Measurements from ENCODE around the gene VWF. TPM values are rescaled to one million over a fixed set of nuclear protein-coding genes. Genes with fewer than 3 reads are reported as not detected.

VWF gene
- total RNA-seq, 4 donors from 2014 or later = 34.3 to 107 (median 50.3) TPM

DNA sequence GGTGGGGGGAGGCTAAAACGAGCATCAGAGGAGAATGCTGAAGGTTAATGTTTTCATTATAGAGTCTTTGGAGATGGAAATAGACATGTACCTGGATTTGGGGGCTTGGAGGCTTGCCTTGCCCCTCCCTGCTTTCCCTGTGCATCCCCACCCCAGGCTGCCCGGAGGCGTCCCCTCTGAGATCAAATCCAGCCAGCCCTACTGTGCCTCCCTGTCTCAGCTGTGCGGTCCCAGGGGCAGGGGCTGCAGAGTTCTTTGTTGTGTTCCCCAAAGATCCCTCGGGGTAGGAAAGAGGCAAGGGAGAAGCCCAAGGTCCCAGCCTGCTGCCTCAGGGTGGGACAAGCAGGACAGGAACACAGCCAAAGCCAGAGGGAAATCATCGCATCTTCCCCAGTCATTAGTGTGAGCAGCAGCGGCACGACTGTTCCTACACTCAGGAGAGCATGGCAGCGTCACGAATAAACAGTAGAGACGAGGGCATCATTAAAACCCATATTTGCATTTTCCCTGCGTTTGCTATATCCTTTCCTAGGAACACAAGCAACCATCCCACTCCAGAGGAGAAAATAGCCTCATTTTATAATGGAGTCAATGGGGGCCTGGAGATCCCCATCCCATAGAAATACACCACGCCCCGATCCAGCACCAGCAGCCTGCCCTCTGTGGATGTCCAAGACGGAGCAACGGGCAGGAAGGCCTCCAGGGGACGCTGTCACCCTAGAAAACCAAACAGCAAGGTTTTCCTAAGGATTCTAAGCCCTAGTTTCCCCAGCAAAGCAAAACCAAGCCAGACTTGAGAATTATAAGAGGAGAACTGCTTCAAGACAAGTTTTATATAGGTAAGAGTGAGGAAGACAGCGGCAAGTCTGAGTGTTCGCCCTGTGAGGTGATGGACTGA is 211.8 kb downstream of the VWF start:
- peak in 1 of 2 donors; percentile 69 for DNase-seq (ENCODE audit: low spot score in 2 of 2)
- H3K4me3 ChIP-seq (ENCODE audit: low read depth, poor library complexity, severe bottlenecking) = no peak overlapping the region
- 81 to 82% methylated on average over 19 of the region's 19 CpGs for WGBS, 2 donors
- intact Hi-C loops (cut with DNase I; ENCODE audit: low total_unique reads) = no loop called here
- no peak for TF ChIP-seq POLR2A (IDR thresholded peaks at IDR 0.05)
- TF ChIP-seq, protein P1, sequence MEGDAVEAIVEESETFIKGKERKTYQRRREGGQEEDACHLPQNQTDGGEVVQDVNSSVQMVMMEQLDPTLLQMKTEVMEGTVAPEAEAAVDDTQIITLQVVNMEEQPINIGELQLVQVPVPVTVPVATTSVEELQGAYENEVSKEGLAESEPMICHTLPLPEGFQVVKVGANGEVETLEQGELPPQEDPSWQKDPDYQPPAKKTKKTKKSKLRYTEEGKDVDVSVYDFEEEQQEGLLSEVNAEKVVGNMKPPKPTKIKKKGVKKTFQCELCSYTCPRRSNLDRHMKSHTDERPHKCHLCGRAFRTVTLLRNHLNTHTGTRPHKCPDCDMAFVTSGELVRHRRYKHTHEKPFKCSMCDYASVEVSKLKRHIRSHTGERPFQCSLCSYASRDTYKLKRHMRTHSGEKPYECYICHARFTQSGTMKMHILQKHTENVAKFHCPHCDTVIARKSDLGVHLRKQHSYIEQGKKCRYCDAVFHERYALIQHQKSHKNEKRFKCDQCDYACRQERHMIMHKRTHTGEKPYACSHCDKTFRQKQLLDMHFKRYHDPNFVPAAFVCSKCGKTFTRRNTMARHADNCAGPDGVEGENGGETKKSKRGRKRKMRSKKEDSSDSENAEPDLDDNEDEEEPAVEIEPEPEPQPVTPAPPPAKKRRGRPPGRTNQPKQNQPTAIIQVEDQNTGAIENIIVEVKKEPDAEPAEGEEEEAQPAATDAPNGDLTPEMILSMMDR (IDR thresholded peaks at IDR 0.05) = no peak

DNA sequence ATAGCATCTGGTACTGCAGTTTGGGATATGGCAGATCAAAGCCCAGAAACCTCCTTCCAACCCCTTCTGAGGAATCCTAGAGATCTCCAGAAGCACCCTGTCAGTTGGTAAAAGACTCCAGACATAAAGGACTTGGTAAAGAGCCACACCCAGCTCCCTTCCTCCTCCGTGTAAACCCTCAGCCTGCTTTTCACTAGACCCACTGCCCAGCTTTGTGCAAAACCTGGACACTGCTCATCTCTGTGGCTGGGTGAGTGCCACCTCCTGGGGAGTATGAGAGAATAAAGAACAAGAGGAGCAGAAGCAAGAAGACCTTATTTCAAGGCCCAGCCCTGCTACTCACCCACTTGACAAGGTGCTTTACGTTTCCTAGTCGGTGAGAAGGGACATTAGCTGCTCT is 212.5 kb downstream of the VWF start:
- intact Hi-C loops (cut with DNase I; ENCODE audit: low total_unique reads) = no loop called here
- no peak overlapping the region for H3K4me3 ChIP-seq (ENCODE audit: low read depth, poor library complexity, severe bottlenecking)
- 57 to 69% methylated on average over 3 of the region's 3 CpGs for WGBS, 2 donors
- peak in 1 of 2 donors; percentile 34 for DNase-seq (ENCODE audit: low spot score in 2 of 2)
- TF ChIP-seq, protein P1 (IDR thresholded peaks at IDR 0.05) = no peak
- TF ChIP-seq POLR2A (IDR thresholded peaks at IDR 0.05) = no peak

DNA sequence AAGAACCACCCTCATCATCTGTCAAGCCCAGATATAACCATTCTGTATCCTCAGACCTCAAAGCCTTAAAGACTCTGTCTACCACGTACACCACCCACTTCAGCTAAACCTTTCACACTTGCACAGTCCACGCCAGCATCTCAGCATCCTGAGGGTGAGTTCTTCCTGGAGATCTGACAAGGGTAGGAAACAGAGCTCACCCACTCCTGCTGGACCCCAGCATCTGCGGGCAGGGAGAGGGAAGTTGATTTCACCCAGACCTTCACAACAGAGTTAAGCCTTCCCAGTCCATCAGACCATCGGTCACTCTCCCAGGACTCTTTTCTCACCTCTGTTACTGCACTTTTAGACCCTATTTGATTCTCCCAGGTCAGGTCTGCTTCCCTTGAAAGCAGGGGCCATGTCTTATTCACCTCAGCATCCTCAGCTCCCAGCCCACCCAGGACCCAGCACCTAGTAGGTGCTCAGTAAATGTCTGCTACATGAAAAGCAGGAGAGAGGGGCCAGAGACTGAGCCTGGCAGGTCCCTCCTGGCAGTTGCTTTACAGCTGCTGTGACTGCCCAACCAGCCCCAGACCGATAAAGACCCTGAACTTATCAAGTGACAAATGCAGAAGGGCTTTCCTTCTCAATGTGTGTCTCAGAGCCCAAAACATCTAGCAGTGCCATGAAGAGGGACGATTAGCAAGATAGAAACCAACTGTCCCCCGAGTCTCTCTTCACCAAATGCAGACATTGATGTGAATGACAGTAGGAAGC is 213.5 kb downstream of the VWF start:
- no peak overlapping the region for H3K4me3 ChIP-seq (ENCODE audit: low read depth, poor library complexity, severe bottlenecking)
- peak in 1 of 2 donors; percentile 53 for DNase-seq (ENCODE audit: low spot score in 2 of 2)
- WGBS, 2 donors = 87 to 88% methylated on average over 7 of the region's 7 CpGs
- intact Hi-C loops (cut with DNase I; ENCODE audit: low total_unique reads) = no loop called here
- TF ChIP-seq, protein P1 (IDR thresholded peaks at IDR 0.05) = no peak
- TF ChIP-seq POLR2A (IDR thresholded peaks at IDR 0.05) = no peak

DNA sequence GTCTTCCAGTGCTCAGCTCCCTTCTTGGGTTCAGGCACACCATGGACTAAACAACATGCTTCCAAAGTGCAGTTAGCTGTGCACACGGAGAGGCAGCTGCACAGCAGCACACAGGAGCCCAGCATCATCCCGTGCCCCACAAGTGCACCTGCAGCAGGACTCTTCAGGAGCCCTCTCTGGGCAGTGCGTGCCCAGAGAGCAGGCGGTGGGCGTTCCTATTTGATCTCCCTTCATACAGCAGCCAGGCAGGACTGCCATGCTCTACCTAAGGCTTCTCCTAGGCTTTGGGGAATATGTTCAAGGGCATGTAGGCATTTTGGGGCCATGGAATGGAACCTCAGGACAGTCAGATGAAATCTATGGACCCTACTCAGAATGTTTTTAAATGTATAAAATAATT is 214.9 kb downstream of the VWF start:
- no peak for TF ChIP-seq POLR2A (IDR thresholded peaks at IDR 0.05)
- TF ChIP-seq, protein P1 (IDR thresholded peaks at IDR 0.05) = no peak
- no peak overlapping the region for H3K4me3 ChIP-seq (ENCODE audit: low read depth, poor library complexity, severe bottlenecking)
- DNase-seq (ENCODE audit: low spot score in 2 of 2) = no peak
- WGBS, 2 donors = 86 to 93% methylated on average over 5 of the region's 5 CpGs
- intact Hi-C loops (cut with DNase I; ENCODE audit: low total_unique reads) = no loop called here

DNA sequence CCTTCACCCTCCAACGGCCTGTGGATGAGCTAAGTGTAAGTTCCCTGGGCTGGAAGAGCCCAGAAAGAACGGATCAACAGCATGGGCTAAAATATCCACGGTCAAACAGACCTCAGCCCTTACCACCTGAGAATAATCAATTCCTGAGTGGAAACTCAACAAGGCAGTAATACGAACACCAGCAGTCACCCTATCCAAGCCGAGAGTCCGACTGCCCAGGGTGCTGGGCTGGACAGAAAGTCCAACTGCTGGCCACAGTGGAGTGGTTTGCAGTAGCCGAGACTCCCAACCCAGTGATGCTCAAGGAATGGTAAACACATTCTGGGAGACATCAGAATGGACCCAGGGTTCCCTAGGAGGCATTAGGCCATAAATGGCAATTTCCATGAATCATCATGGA is 216.2 kb downstream of the VWF start:
- 90 to 91% methylated on average over 7 of the region's 7 CpGs for WGBS, 2 donors
- H3K4me3 ChIP-seq (ENCODE audit: low read depth, poor library complexity, severe bottlenecking) = no peak overlapping the region
- peak in 1 of 2 donors; percentile 4 for DNase-seq (ENCODE audit: low spot score in 2 of 2)
- TF ChIP-seq, protein P1 (IDR thresholded peaks at IDR 0.05) = no peak
- TF ChIP-seq POLR2A (IDR thresholded peaks at IDR 0.05) = no peak
- intact Hi-C loops (cut with DNase I; ENCODE audit: low total_unique reads) = no loop called here
